SK-N-SH (cell line): ENCODE measurements around the gene SATB1. TPM values are rescaled to one million over a fixed set of nuclear protein-coding genes. Genes with fewer than 3 reads are reported as not detected.
A peak's percentile ranks its signal among the peaks of the same experiment; 100 is the strongest.

Experiments
- CTCF ChIA-PET: fragments of 300-600, 350-600 bp; formaldehyde crosslinking; extraction: SDS; loops from one replicate; lab custom pipeline; 2021; lab: Yijun Ruan, JAX
- POLR2A ChIA-PET: fragments of 350-600 bp; sonication (Branson Sonifier 250); formaldehyde crosslinking; extraction: SDS; loops from one replicate; lab custom pipeline; 2020; ENCODE audit warnings: antibody characterized with exemption, inconsistent platforms; lab: Yijun Ruan, JAX
- DNase-seq: peaks from one replicate; pipeline ENCODE4 v3.0.0; 2012
- H2AFZ ChIP-seq: fragments of 200-600 bp; sonication (generic); 2 replicates; pipeline ENCODE4 v1.8.1; 2016; ENCODE audit warnings: antibody characterized with exemption, mild to moderate bottlenecking, low read depth
- H3F3A ChIP-seq: fragments of 200-600 bp; sonication (generic); replicated peaks from 2 replicates; pipeline ENCODE3; 2016; ENCODE audit warnings: antibody characterized with exemption, mild to moderate bottlenecking; ENCODE audit not compliant: insufficient read depth
- H3K27ac ChIP-seq, 2 experiments: fragments of 200-500 bp in 1 of 2; fragments of 200-600 bp in 1 of 2; sonication (Bioruptor generic) in 1 of 2; sonication (generic), shearing (Covaris generic) in 1 of 2; 2 replicates each; pipeline versions ENCODE4 v1.5.1 to v1.6.1; 2014 to 2016; ENCODE audit warnings: low read depth in 2 of 2, inconsistent platforms in 1 of 2, low read length in 1 of 2, mild to moderate bottlenecking in 1 of 2, mixed read lengths in 1 of 2
- H3K27me3 ChIP-seq: fragments of 200-600 bp; sonication (generic), shearing (Covaris generic); 2 replicates; pipeline ENCODE4 v1.6.1; 2016; ENCODE audit warnings: mixed run types; ENCODE audit not compliant: insufficient read depth
- H3K36me3 ChIP-seq, 2 experiments: fragments of 200-500 bp in 1 of 2; fragments of 200-600 bp in 1 of 2; sonication (Bioruptor generic) in 1 of 2; sonication (generic) in 1 of 2; replicated peaks in 1 of 2; 2 replicates each; pipeline versions ENCODE3 to v1.5.1; 2014 to 2016; ENCODE audit warnings: low read length in 1 of 2, mild to moderate bottlenecking in 1 of 2; ENCODE audit not compliant: insufficient read depth in 2 of 2, control insufficient read depth in 1 of 2
- H3K4me1 ChIP-seq, 2 experiments: fragments of 200-500 bp in 1 of 2; fragments of 200-600 bp in 1 of 2; sonication (Bioruptor generic) in 1 of 2; sonication (generic), shearing (Covaris generic) in 1 of 2; 2 replicates each; pipeline versions ENCODE4 v1.5.1 to v1.6.1; 2014 to 2016; ENCODE audit warnings: low read depth in 1 of 2, low read length in 1 of 2, mixed run types in 1 of 2; ENCODE audit not compliant: insufficient read depth in 2 of 2, control insufficient read depth in 1 of 2
- H3K4me2 ChIP-seq: fragments of 200-600 bp; sonication (generic), shearing (Covaris generic); 2 replicates; pipeline ENCODE4 v1.6.1; 2017; ENCODE audit warnings: mixed run types
- H3K4me3 ChIP-seq, 2 experiments: fragments of 200-500 bp in 1 of 2; fragments of 200-600 bp in 1 of 2; sonication (Bioruptor generic) in 1 of 2; sonication (generic), shearing (Covaris generic) in 1 of 2; 2 replicates each; pipeline versions ENCODE4 v1.5.1 to v1.8.1; 2014 to 2016; ENCODE audit warnings: low read depth in 2 of 2, inconsistent platforms in 1 of 2, low read length in 1 of 2, mild to moderate bottlenecking in 1 of 2, mixed read lengths in 1 of 2, moderate library complexity in 1 of 2
- H3K79me2 ChIP-seq: fragments of 200-600 bp; sonication (generic); 2 replicates; pipeline ENCODE4 v1.8.1; 2017; ENCODE audit warnings: mild to moderate bottlenecking; ENCODE audit not compliant: insufficient read depth
- H3K9ac ChIP-seq: fragments of 200-600 bp; sonication (generic); 2 replicates; pipeline ENCODE4 v1.6.1; 2017; ENCODE audit warnings: mixed run types
- H3K9me2 ChIP-seq: fragments of 200-600 bp; sonication (generic); 2 replicates; pipeline ENCODE4 v1.6.1; 2017; ENCODE audit warnings: mixed run types
- H3K9me3 ChIP-seq: fragments of 200-600 bp; sonication (generic); 2 replicates; pipeline ENCODE4 v1.6.1; 2017; ENCODE audit warnings: mixed run types, mild to moderate bottlenecking, moderate library complexity
- H4K20me1 ChIP-seq: fragments of 200-600 bp; sonication (generic); 2 replicates; pipeline ENCODE4 v1.6.1; 2017; ENCODE audit warnings: mild to moderate bottlenecking, mixed run types; ENCODE audit not compliant: insufficient read depth
- CHD2 ChIP-seq: fragments of 150-350 bp; IDR thresholded peaks from 2 replicates; pipeline ENCODE4 v1.6.1; 2018; ENCODE audit warnings: low read length; ENCODE audit not compliant: partially characterized antibody
- CTCF ChIP-seq: fragments of 200-600 bp; sonication (generic); IDR thresholded peaks from 2 replicates; pipeline ENCODE4 v1.6.1; 2017; ENCODE audit warnings: antibody characterized with exemption, mild to moderate bottlenecking, moderate library complexity
- ELF1 ChIP-seq: IDR thresholded peaks from 2 replicates; pipeline ENCODE4 v1.4.0; 2012
- EP300 ChIP-seq, 2 experiments: IDR thresholded peaks; 2 replicates each; pipeline versions ENCODE4 v1.4.0 to v1.6.1; 2012; ENCODE audit warnings: borderline replicate concordance in 1 of 2, low read depth in 1 of 2, low read length in 1 of 2
- FOSL2 ChIP-seq: IDR thresholded peaks from 2 replicates; pipeline ENCODE4 v1.4.0; 2012; ENCODE audit warnings: low read depth, mild to moderate bottlenecking, moderate library complexity, borderline replicate concordance
- FOXJ3 ChIP-seq: sonication (generic); formaldehyde crosslinking; IDR thresholded peaks from 2 replicates; pipeline ENCODE4 v1.5.1; 2020; ENCODE audit warnings: mild to moderate bottlenecking, missing genetic modification reagents
- FOXM1 ChIP-seq: IDR thresholded peaks from 2 replicates; pipeline ENCODE4 v1.4.0; 2012; ENCODE audit warnings: low read depth, mild to moderate bottlenecking
- GABPA ChIP-seq: IDR thresholded peaks from 2 replicates; pipeline ENCODE4 v1.4.0; 2012; ENCODE audit warnings: low read depth, mild to moderate bottlenecking
- GATA2 ChIP-seq: sonication (generic); formaldehyde crosslinking; IDR thresholded peaks from 2 replicates; pipeline ENCODE4 v1.5.0; 2020; ENCODE audit warnings: mild to moderate bottlenecking, missing genetic modification reagents
- IRF3 ChIP-seq: fragments of 150-350 bp; IDR thresholded peaks from 2 replicates; pipeline ENCODE4 v1.6.1; 2016; ENCODE audit warnings: mild to moderate bottlenecking, low read depth, low read length
- JUND ChIP-seq: IDR thresholded peaks from 2 replicates; pipeline ENCODE4 v1.4.0; 2012
- MAX ChIP-seq: IDR thresholded peaks from 2 replicates; pipeline ENCODE4 v1.4.0; 2012; ENCODE audit warnings: low read depth
- MEF2A ChIP-seq: IDR thresholded peaks from 2 replicates; pipeline ENCODE4 v1.4.0; 2012; ENCODE audit warnings: low read depth, borderline replicate concordance
- MXI1 ChIP-seq: IDR thresholded peaks from 2 replicates; pipeline ENCODE4 v1.6.1; 2012; ENCODE audit warnings: mild to moderate bottlenecking, low read depth, low read length, improper control_type of control experiment
- NRF1 ChIP-seq: IDR thresholded peaks from 2 replicates; pipeline ENCODE4 v1.6.1; 2012; ENCODE audit warnings: low read depth, mild to moderate bottlenecking, low read length
- POLR2AphosphoS5 ChIP-seq: IDR thresholded peaks from 2 replicates; pipeline ENCODE4 v1.6.1; 2012; ENCODE audit warnings: low read depth, low read length
- RAD21 ChIP-seq: IDR thresholded peaks from 2 replicates; pipeline ENCODE4 v1.6.1; 2012; ENCODE audit warnings: mild to moderate bottlenecking, low read length
- RCOR1 ChIP-seq: fragments of 150-350 bp; IDR thresholded peaks from 2 replicates; pipeline ENCODE4 v1.6.1; 2017; ENCODE audit warnings: antibody characterized with exemption, low read length
- RFX5 ChIP-seq: IDR thresholded peaks from 2 replicates; pipeline ENCODE4 v1.6.1; 2012; ENCODE audit warnings: mild to moderate bottlenecking, improper control_type of control experiment, low read length
- RXRA ChIP-seq: IDR thresholded peaks from 2 replicates; pipeline ENCODE4 v1.4.0; 2012; ENCODE audit warnings: low read depth, mild to moderate bottlenecking, borderline replicate concordance
- SIN3A ChIP-seq: IDR thresholded peaks from 2 replicates; pipeline ENCODE4 v1.6.1; 2012; ENCODE audit warnings: low read depth, mild to moderate bottlenecking, low read length, moderate library complexity, borderline replicate concordance
- TAF1 ChIP-seq: IDR thresholded peaks from 2 replicates; pipeline ENCODE4 v1.6.1; 2012; ENCODE audit warnings: low read depth, mild to moderate bottlenecking, low read length, moderate library complexity, borderline replicate concordance
- TCF12 ChIP-seq: IDR thresholded peaks from 2 replicates; pipeline ENCODE4 v1.4.0; 2012
- USF1 ChIP-seq: IDR thresholded peaks from 2 replicates; pipeline ENCODE4 v1.4.0; 2012; ENCODE audit warnings: low read depth, borderline replicate concordance
- USF2 ChIP-seq: fragments of 150-350 bp; IDR thresholded peaks from 2 replicates; pipeline ENCODE4 v1.6.1; 2017; ENCODE audit warnings: antibody characterized with exemption, low read length, low read depth, borderline replicate concordance
- YY1 ChIP-seq: IDR thresholded peaks from 2 replicates; pipeline ENCODE4 v1.4.0; 2012; ENCODE audit warnings: low read depth, mild to moderate bottlenecking
- WGBS: methylation state at CpG from one replicate; pipeline ENCODE4 v1.1.6; 2017; ENCODE audit warnings: low lambda C conversion rate; 5-methylcytosine and 5-hydroxymethylcytosine counted together
- polyA plus RNA-seq, 3 experiments: library from polyadenylated mRNA; depleted of rRNA; stranded (reverse); fragments of >200 nt; gene quantifications; 2 replicates each; pipeline ENCODE4 v1.2.3, GENCODE V29; 2012

The SATB1 gene
- polyA plus RNA-seq, 1 of the 3 experiments (the other 2 are of a cell fraction): 8.5 TPM

- no peak overlapping the region for H3K4me3 ChIP-seq
- ChIA-PET CTCF (no interaction called here), POLR2A (no interaction called here)
- H3K9me2 ChIP-seq: no peaks in the 10 kb centered on the region
- H3K9me3 ChIP-seq: no peaks in the 10 kb centered on the region; the same call in 1 of the 2 replicates
- H3K4me1 ChIP-seq: no peaks in the 10 kb centered on the region
- no peaks in the 10 kb centered on the region for H4K20me1 ChIP-seq
- no peak overlapping the region for H3K27ac ChIP-seq
- TF ChIP-seq MXI1 (no peak), SIN3A (no peak), NRF1 (no peak), GABPA (no peak), RFX5 (no peak), FOXM1 (no peak), TCF12 (no peak), EP300 (IDR thresholded peaks at IDR 0.05; ENCODE audit: borderline replicate concordance in 1 of 2, low read depth in 1 of 2, low read length in 1 of 2) (no peak), TAF1 (no peak), CTCF (no peak), IRF3 (no peak), JUND (no peak), CHD2 (no peak)
- H3K4me2 ChIP-seq: no peak overlapping the region
- WGBS: 65% methylated on average over 1 of the region's 1 CpG
- H3K36me3 ChIP-seq: no peaks in the 10 kb centered on the region
- no peaks in the 10 kb centered on the region for H3K27me3 ChIP-seq
- no peaks in the 10 kb centered on the region for H3K79me2 ChIP-seq
- no peaks in the 10 kb centered on the region for H3F3A ChIP-seq
- DNase-seq: no peak
- no peak overlapping the region for H2AFZ ChIP-seq
- no peak overlapping the region for H3K9ac ChIP-seq
These were observed 41.0 kb upstream of the SATB1 start for GRCh38 chr3:18466136-18466535.

GRCh38 chr3:18454766-18455165, 29.6 kb upstream of the SATB1 start:
- ChIA-PET POLR2A (no interaction called here), CTCF (no interaction called here)
- Histone ChIP-seq H3K9me3 (no peaks in the 10 kb centered on the region), H4K20me1 (no peaks in the 10 kb centered on the region), H3F3A (no peaks in the 10 kb centered on the region), H3K9me2 (no peaks in the 10 kb centered on the region), H3K79me2 (no peaks in the 10 kb centered on the region), H3K9ac (no peak overlapping the region), H3K4me1 (no peaks in the 10 kb centered on the region; a peak in 1 of 4 replicates), H3K4me2 (no peak overlapping the region), H3K4me3 (no peak overlapping the region), H3K27me3 (no peaks in the 10 kb centered on the region; the same call in 1 of the 2 replicates), H3K27ac (no peak overlapping the region), H2AFZ (no peak overlapping the region), H3K36me3 (no peaks in the 10 kb centered on the region)
- DNase-seq: peak; percentile 18
- 49% methylated on average over 2 of the region's 2 CpGs for WGBS
- TF ChIP-seq USF1 (no peak), SIN3A (no peak), USF2 (no peak), YY1 (no peak), GATA2 (CRISPR knock-in tag) (peak; percentile 52; the same call in 1 of the 2 replicates), FOXJ3 (no peak), EP300 (IDR thresholded peaks at IDR 0.05; ENCODE audit: borderline replicate concordance in 1 of 2, low read depth in 1 of 2, low read length in 1 of 2) (peak in 1 of 2 experiments; percentile 66; a peak in 1 of 4 replicates), RXRA (no peak), FOSL2 (no peak), MEF2A (no peak), ELF1 (no peak), GABPA (no peak), RCOR1 (peak; percentile 82; the same call in 1 of the 2 replicates), FOXM1 (no peak), RAD21 (no peak), NRF1 (no peak), CHD2 (peak; percentile 51), TCF12 (0 out of 2 replicates have a peak, but pooled peaks have one; percentile 19), MAX (no peak), POLR2AphosphoS5 (no peak)
